Progenitor cell of endocrine pancreas (in vitro differentiated cells): ENCODE results near the gene PDE1A. TPM values are rescaled to one million over a fixed set of nuclear protein-coding genes. Genes with fewer than 3 reads are reported as not detected.

Source experiments
- DNase-seq: peaks from one replicate; pipeline ENCODE4 v3.0.0; 2021; ENCODE audit warnings: low spot score; ENCODE audit not compliant: unreplicated experiment
- H3K27ac Mint-ChIP-seq: 2 replicates; pipeline ENCODE4 v1.8.0; 2021; ENCODE audit warnings: mild to moderate bottlenecking, moderate library complexity, mixed read lengths
- H3K27me3 Mint-ChIP-seq: 2 replicates; pipeline ENCODE4 v1.8.0; 2021; ENCODE audit warnings: mixed read lengths
- H3K36me3 Mint-ChIP-seq: 2 replicates; pipeline ENCODE4 v1.8.0; 2022; ENCODE audit warnings: mixed read lengths; ENCODE audit not compliant: insufficient read depth
- H3K4me1 Mint-ChIP-seq: 2 replicates; pipeline ENCODE4 v1.8.0; 2021; ENCODE audit warnings: low read depth, mixed read lengths
- H3K4me3 Mint-ChIP-seq: 2 replicates; pipeline ENCODE4 v1.8.0; 2021; ENCODE audit warnings: low read depth, mild to moderate bottlenecking, moderate library complexity, mixed read lengths
- H3K9me3 Mint-ChIP-seq: 2 replicates; pipeline ENCODE4 v1.8.0; 2021; ENCODE audit warnings: low read depth, mixed read lengths
- total RNA-seq: library from RNA; stranded (reverse); gene quantifications from 2 replicates; pipeline ENCODE4 v1.2.1, GENCODE V29; 2021
- TF ChIP-seq, protein P1 (sequence below): fragments of 200-600 bp; sonication (generic); IDR thresholded peaks from one replicate; pipeline ENCODE4 v1.5.0; 2021; ENCODE audit warnings: antibody characterized with exemption, mild to moderate bottlenecking; ENCODE audit not compliant: unreplicated experiment

Gene PDE1A
- total RNA-seq, 1 donor from 2014 or later = 2.9 TPM

- no peak for DNase-seq
- Mint-ChIP-seq H3K27me3 (no peaks in the 10 kb centered on the region), H3K36me3 (no peaks in the 10 kb centered on the region), H3K4me3 (no peak overlapping the region), H3K9me3 (no peaks in the 10 kb centered on the region), H3K27ac (no peak overlapping the region), H3K4me1 (no peaks in the 10 kb centered on the region)
- TF ChIP-seq, protein P1, sequence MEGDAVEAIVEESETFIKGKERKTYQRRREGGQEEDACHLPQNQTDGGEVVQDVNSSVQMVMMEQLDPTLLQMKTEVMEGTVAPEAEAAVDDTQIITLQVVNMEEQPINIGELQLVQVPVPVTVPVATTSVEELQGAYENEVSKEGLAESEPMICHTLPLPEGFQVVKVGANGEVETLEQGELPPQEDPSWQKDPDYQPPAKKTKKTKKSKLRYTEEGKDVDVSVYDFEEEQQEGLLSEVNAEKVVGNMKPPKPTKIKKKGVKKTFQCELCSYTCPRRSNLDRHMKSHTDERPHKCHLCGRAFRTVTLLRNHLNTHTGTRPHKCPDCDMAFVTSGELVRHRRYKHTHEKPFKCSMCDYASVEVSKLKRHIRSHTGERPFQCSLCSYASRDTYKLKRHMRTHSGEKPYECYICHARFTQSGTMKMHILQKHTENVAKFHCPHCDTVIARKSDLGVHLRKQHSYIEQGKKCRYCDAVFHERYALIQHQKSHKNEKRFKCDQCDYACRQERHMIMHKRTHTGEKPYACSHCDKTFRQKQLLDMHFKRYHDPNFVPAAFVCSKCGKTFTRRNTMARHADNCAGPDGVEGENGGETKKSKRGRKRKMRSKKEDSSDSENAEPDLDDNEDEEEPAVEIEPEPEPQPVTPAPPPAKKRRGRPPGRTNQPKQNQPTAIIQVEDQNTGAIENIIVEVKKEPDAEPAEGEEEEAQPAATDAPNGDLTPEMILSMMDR = no peak
Measured at GRCh38 chr2:182361477-182361876, 65.4 kb downstream of the PDE1A start.

DNA sequence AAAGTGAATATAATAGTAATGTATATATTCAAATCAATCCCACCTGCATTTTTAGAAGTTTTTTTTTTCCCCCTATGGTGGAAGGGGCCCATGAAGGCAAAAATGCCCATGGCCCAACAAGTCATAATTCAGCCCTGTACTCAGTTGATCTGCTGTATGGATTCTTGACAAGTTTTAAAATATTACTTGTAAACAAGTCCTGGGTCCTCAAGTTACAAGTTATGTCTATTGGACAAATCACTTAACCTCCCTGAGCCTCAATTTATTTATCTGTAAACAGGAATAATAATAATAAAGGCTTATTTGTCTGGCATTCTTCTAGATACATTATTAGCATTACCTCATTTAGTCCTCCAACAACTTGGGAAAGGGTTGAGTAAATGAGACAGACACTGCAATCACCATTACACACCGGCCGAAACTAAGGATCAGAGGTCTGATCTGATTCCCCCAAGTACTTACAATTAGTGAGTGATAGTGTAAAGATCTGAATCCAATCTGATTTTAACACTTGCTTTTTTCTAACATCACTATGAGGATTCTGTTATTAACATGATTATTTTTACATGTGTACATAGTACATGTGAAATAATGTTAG lies 66.1 kb downstream of the PDE1A start:
- H3K27me3 Mint-ChIP-seq = no peaks in the 10 kb centered on the region
- no peaks in the 10 kb centered on the region for H3K9me3 Mint-ChIP-seq
- no peak overlapping the region for H3K4me3 Mint-ChIP-seq
- no peak for DNase-seq
- no peaks in the 10 kb centered on the region for H3K4me1 Mint-ChIP-seq
- no peak overlapping the region for H3K27ac Mint-ChIP-seq
- H3K36me3 Mint-ChIP-seq = no peaks in the 10 kb centered on the region
- TF ChIP-seq, protein P1 = no peak

DNA sequence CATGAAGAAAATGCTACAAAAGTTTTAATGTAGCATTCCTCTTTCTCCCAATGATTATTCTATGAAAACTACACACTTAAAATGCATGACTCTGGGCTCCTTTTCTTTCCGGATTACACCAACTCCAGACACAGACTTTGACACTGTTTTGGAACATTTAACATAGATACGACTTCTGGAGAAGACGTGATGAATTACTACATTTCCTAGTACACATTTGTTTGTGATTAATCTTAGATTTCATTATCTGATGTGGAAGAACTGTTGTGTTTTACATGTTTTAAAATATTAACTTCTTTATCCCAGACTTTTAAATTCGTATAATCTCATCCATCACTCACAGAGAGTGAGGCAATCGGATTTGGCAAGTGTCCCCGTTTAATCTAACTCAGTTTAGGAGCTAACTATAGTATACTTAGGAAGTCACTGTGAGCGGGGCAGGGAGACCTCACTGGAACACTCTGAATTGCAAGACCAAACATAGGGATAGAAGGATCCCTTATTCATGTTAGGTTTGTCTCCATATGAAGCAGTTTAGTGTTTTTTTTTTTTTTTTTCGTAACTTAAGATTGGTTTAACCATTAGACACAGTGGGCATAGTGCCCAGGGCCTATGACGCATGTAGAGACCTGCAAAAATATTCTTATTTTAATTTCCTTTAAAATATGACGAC lies 66.7 kb downstream of the PDE1A start:
- H3K27ac Mint-ChIP-seq = no peak overlapping the region
- H3K36me3 Mint-ChIP-seq = no peaks in the 10 kb centered on the region
- no peaks in the 10 kb centered on the region for H3K27me3 Mint-ChIP-seq
- H3K4me1 Mint-ChIP-seq = no peaks in the 10 kb centered on the region
- DNase-seq = no peak
- no peaks in the 10 kb centered on the region for H3K9me3 Mint-ChIP-seq
- no peak overlapping the region for H3K4me3 Mint-ChIP-seq
- TF ChIP-seq, protein P1 = no peak

GRCh38 chr2:182359027-182359989 lies 67.5 kb downstream of the PDE1A start:
- no peaks in the 10 kb centered on the region for H3K27me3 Mint-ChIP-seq
- DNase-seq = no peak
- TF ChIP-seq, protein P1 = no peak
- no peaks in the 10 kb centered on the region for H3K4me1 Mint-ChIP-seq
- no peak overlapping the region for H3K4me3 Mint-ChIP-seq
- H3K27ac Mint-ChIP-seq = no peak overlapping the region
- no peaks in the 10 kb centered on the region for H3K36me3 Mint-ChIP-seq
- H3K9me3 Mint-ChIP-seq = no peaks in the 10 kb centered on the region

DNA sequence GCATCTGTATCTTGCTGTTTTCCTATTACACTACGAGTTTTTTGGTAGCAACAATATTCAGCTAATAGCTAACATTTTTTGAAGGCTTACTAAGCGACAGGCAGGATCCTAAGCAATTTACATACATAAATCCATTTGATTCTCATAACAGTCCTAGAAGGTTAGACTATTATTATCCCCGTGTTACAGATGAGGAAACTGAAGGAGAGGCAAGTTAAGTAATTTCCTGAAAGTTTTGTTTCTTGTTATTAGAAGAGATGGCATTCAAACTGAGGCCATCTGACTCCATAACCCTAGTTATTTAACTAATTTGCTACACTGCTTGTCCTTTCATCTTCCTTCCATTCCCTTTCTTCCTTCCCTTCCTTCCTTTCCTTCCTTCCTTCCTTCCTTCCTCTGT lies 68.2 kb downstream of the PDE1A start:
- no peaks in the 10 kb centered on the region for H3K4me1 Mint-ChIP-seq
- no peak for DNase-seq
- TF ChIP-seq, protein P1 = no peak
- H3K27ac Mint-ChIP-seq = no peak overlapping the region
- no peaks in the 10 kb centered on the region for H3K27me3 Mint-ChIP-seq
- H3K9me3 Mint-ChIP-seq = no peaks in the 10 kb centered on the region
- H3K36me3 Mint-ChIP-seq = no peaks in the 10 kb centered on the region
- H3K4me3 Mint-ChIP-seq = no peak overlapping the region
